Fibroblast of pulmonary artery (primary cell): Measurements from ENCODE around the gene TAS2R16.
A peak's percentile ranks its signal among the peaks of the same experiment; 100 is the strongest.

Experiments used
- DNase-seq: peaks from one replicate; pipeline ENCODE4 v3.0.0-alpha.2; 2010; ENCODE audit warnings: low read depth
- H3K4me3 ChIP-seq: replicated peaks from 2 replicates; pipeline ENCODE4 v1.5.1; 2011; ENCODE audit warnings: low read depth, mild to moderate bottlenecking, control low read depth, low read length, moderate library complexity
- CTCF ChIP-seq: IDR thresholded peaks from 2 replicates; pipeline ENCODE4 v1.5.1; 2011; ENCODE audit warnings: mild to moderate bottlenecking, control low read depth, low read length, inconsistent platforms; ENCODE audit errors: missing control alignments

The TAS2R16 gene

GRCh38 chr7:122995600-122995999 lies at the start of gene TAS2R16:
TAS2R16 (minus strand) TSS chr7:122995700; CDS start chr7:122995634, 66 bp downstream.
- no peak for DNase-seq
- TF ChIP-seq CTCF = no peak
- H3K4me3 ChIP-seq = no peak within 1 kb of the TSS

DNA sequence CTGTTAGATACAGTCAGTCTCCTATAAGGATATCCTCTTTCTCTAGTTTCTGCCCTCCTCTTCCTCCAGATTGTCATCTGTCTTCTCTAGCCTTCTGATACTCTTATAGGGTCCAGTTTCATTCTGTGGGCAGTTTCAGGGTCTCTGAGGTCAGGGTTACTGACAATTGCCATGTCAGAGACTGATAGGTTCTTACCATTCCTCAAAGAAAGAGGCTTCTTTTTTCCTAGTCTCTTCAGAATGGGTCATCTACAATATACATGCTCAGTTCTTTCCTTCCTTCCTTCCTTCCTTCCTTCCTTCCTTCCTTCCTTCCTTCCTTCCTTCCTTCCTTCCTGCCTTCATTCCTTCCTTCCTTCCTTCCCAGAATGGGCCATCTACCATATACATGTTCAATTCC lies 48.1 kb upstream of the TAS2R16 start:
- no peak for DNase-seq
- no peak overlapping the region for H3K4me3 ChIP-seq
- no peak for TF ChIP-seq CTCF

GRCh38 chr7:123041101-123041500 lies 45.6 kb upstream of the TAS2R16 start:
- no peak for TF ChIP-seq CTCF
- DNase-seq = peak; percentile 75
- no peak overlapping the region for H3K4me3 ChIP-seq

- DNase-seq = no peak
- H3K4me3 ChIP-seq = no peak overlapping the region
- no peak for TF ChIP-seq CTCF
Measured at GRCh38 chr7:123039269-123039668, 43.8 kb upstream of the TAS2R16 start.

- no peak overlapping the region for H3K4me3 ChIP-seq
- TF ChIP-seq CTCF = no peak
- DNase-seq = no peak
Measured at GRCh38 chr7:123034106-123034505, 38.6 kb upstream of the TAS2R16 start.

DNA sequence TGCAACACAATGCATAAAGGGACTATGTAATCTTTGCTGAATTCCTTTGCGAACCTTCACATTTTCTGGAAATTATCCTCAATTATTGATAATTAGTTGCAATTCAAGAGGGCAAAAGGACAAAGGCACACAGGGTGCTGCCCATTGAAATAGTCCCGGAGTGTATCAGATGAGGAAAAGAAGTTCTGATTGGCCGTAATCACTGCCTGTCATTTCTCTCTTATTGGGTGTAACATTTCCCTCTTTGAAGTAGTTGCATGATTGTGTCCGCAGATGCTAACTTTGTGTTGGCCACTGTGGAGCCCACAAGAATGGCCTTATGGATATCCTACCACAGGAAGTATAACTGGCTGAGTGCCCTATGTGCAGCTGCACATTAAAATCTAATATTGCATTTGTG lies 35.1 kb upstream of the TAS2R16 start:
- DNase-seq = no peak
- no peak for TF ChIP-seq CTCF

DNA sequence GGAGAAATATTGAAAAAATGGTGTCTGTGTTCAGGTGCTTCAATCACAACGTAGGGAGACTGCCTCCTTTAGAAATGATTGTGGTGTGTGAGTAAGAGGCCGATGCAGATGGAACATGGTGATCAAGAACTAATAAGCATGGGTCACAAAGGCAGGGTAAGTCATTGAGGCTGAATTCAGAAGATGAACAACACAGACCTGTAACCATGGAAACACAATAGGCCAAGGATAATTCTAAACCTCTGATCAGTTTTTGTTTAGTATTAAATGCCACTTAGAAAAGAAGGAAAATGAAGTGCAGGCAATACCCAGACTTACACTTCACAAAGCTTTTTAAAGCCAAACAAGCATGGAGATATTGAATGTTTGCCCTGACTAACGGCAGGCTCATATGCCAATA lies 32.8 kb upstream of the TAS2R16 start:
- H3K4me3 ChIP-seq = no peak overlapping the region
- DNase-seq = no peak

More for the DNA sequence above, 35.1 kb upstream of the TAS2R16 start:
- H3K4me3 ChIP-seq = no peak overlapping the region

More for the DNA sequence above, 32.8 kb upstream of the TAS2R16 start:
- no peak for TF ChIP-seq CTCF
